Liver (tissue), 9 donors: Measurements from ENCODE around the gene CBX5. TPM values are rescaled to one million over a fixed set of nuclear protein-coding genes. Genes with fewer than 3 reads are reported as not detected.

Source experiments
- DNase-seq: peaks from one replicate; pipeline ENCODE4 v3.0.0-alpha.2; 2017; ENCODE audit warnings: low spot score
- H3K27ac ChIP-seq, 2 donors: one replicate each; pipeline ENCODE4 v1.7.0; 2013; ENCODE audit warnings: inconsistent platforms in 2 of 2, low read length in 2 of 2, control low read depth in 1 of 2, low read depth in 1 of 2, mild to moderate bottlenecking in 1 of 2
- H3K27me3 ChIP-seq, 4 donors: one replicate each; pipeline versions ENCODE4 v1.6.1 to v1.7.0; 2013; ENCODE audit warnings: low read length in 3 of 4, inconsistent platforms in 1 of 4, mild to moderate bottlenecking in 1 of 4, moderate library complexity in 1 of 4; ENCODE audit not compliant: control insufficient read depth in 4 of 4, insufficient read depth in 4 of 4
- H3K36me3 ChIP-seq, 4 donors: one replicate each; pipeline versions ENCODE4 v1.6.1 to v1.7.0; 2013; ENCODE audit warnings: low read length in 3 of 4, mild to moderate bottlenecking in 3 of 4, low read depth in 1 of 4, moderate library complexity in 1 of 4; ENCODE audit not compliant: control insufficient read depth in 4 of 4, insufficient read depth in 3 of 4
- H3K4me1 ChIP-seq, 4 donors: one replicate each; pipeline versions ENCODE4 v1.6.1 to v1.7.0; 2013; ENCODE audit warnings: low read length in 3 of 4, mild to moderate bottlenecking in 3 of 4, moderate library complexity in 1 of 4; ENCODE audit not compliant: control insufficient read depth in 4 of 4, insufficient read depth in 4 of 4
- H3K4me3 ChIP-seq, 3 donors: one replicate each; pipeline versions ENCODE4 v1.6.1 to v1.7.0; 2013; ENCODE audit warnings: low read length in 3 of 3, control low read depth in 1 of 3, low read depth in 1 of 3, mild to moderate bottlenecking in 1 of 3
- H3K9ac ChIP-seq, 2 donors: one replicate each; pipeline ENCODE4 v1.7.0; 2013; ENCODE audit warnings: low read length in 2 of 2, mild to moderate bottlenecking in 2 of 2, moderate library complexity in 2 of 2, control low read depth in 1 of 2, low read depth in 1 of 2
- H3K9me3 ChIP-seq, 4 donors: one replicate each; pipeline versions ENCODE4 v1.6.1 to v1.7.0; 2013; ENCODE audit warnings: low read length in 3 of 4; ENCODE audit not compliant: control insufficient read depth in 4 of 4
- ATF3 ChIP-seq: IDR thresholded peaks from 2 replicates; pipeline ENCODE4 v1.6.1; 2016; ENCODE audit warnings: antibody characterized with exemption
- CTCF ChIP-seq: fragments of 150-350 bp; IDR thresholded peaks from 2 replicates; pipeline ENCODE4 v1.5.1; 2017; ENCODE audit warnings: improper control_type of control experiment, low read depth, low read length; ENCODE audit not compliant: missing input control
- EGR1 ChIP-seq, 2 donors: IDR thresholded peaks; 2 replicates each; pipeline ENCODE4 v1.6.1; 2016 to 2018; ENCODE audit warnings: antibody characterized with exemption in 2 of 2, low read depth in 2 of 2
- FOXA1 ChIP-seq: IDR thresholded peaks from 2 replicates; pipeline ENCODE4 v1.6.1; 2016; ENCODE audit warnings: antibody characterized with exemption
- FOXA2 ChIP-seq: IDR thresholded peaks from 2 replicates; pipeline ENCODE4 v1.6.1; 2016; ENCODE audit warnings: antibody characterized with exemption
- HNF4A ChIP-seq, 2 donors: conservative IDR thresholded peaks; 2 replicates each; pipeline ENCODE4 v1.6.1; 2016; ENCODE audit warnings: antibody characterized with exemption in 2 of 2, mild to moderate bottlenecking in 2 of 2
- JUND ChIP-seq, 2 donors: IDR thresholded peaks; 2 replicates each; pipeline ENCODE4 v1.6.1; 2016; ENCODE audit warnings: antibody characterized with exemption in 2 of 2
- NR2F2 ChIP-seq: IDR thresholded peaks from 2 replicates; pipeline ENCODE4 v1.6.1; 2016; ENCODE audit warnings: antibody characterized with exemption
- RAD21 ChIP-seq, 2 donors: IDR thresholded peaks; 2 replicates each; pipeline ENCODE4 v1.6.1; 2016; ENCODE audit warnings: antibody characterized with exemption in 2 of 2, mild to moderate bottlenecking in 2 of 2
- REST ChIP-seq: IDR thresholded peaks from 2 replicates; pipeline ENCODE4 v1.6.1; 2016; ENCODE audit warnings: antibody characterized with exemption, mild to moderate bottlenecking
- RXRA ChIP-seq, 2 donors: IDR thresholded peaks; 2 replicates each; pipeline ENCODE4 v1.6.1; 2017 to 2018; ENCODE audit warnings: antibody characterized with exemption in 2 of 2, mild to moderate bottlenecking in 1 of 2
- SP1 ChIP-seq: IDR thresholded peaks from 2 replicates; pipeline ENCODE4 v1.6.1; 2018; ENCODE audit warnings: antibody characterized with exemption, mild to moderate bottlenecking
- TAF1 ChIP-seq: conservative IDR thresholded peaks from 2 replicates; pipeline ENCODE4 v1.6.1; 2016; ENCODE audit warnings: antibody characterized with exemption, mild to moderate bottlenecking
- YY1 ChIP-seq: IDR thresholded peaks from 2 replicates; pipeline ENCODE4 v1.6.1; 2016; ENCODE audit warnings: antibody characterized with exemption, mild to moderate bottlenecking
- ZBTB33 ChIP-seq: IDR thresholded peaks from 2 replicates; pipeline ENCODE4 v1.6.1; 2016; ENCODE audit warnings: antibody characterized with exemption
- WGBS: extraction: QIAGEN DNeasy Blood & Tissue Kit; methylation state at CpG from one replicate; pipeline ENCODE4 v1.1.7; 2013; 5-methylcytosine and 5-hydroxymethylcytosine counted together
- polyA plus RNA-seq, 2 donors: library from polyadenylated mRNA; stranded (reverse) in 1 of 2; unstranded in 1 of 2; fragments of 200-250 nt in 1 of 2; fragments of >200 nt in 1 of 2; fragmentation: Nextera tagmentation in 1 of 2; extraction: Ambion mirVana in 1 of 2; gene quantifications; one replicate each; pipeline versions ENCODE4 v1.2.1 to v1.2.3, GENCODE V29; 2013 to 2015
- total RNA-seq, 2 donors: library from RNA; depleted of rRNA; stranded (reverse); fragments of >200 nt; gene quantifications; one replicate each; pipeline ENCODE4 v1.2.3, GENCODE V29; 2014
- donor health status: healthy.
- donor health status: healthy.
- donor health status: healthy.
- donor health status: healthy.
- donor health status: healthy.

Gene CBX5
- total and polyA plus RNA-seq, 4 donors: 4.4 to 62.3 (median 12.6) TPM

GRCh38 chr12:54230555-54230954, 49.4 kb downstream of the CBX5 start:
- Histone ChIP-seq H3K4me3 (no peak overlapping the region), H3K9ac (no peak overlapping the region), H3K27me3 (no peaks in the 10 kb centered on the region), H3K9me3 (no peaks in the 10 kb centered on the region), H3K4me1 (no peaks in the 10 kb centered on the region), H3K36me3 (no peaks in the 10 kb centered on the region), H3K27ac (no peak overlapping the region)
- TF ChIP-seq RXRA (IDR thresholded peaks at IDR 0.05) (no peak), SP1 (no peak), NR2F2 (no peak), HNF4A (conservative IDR thresholded peaks at IDR 0.05) (no peak), FOXA2 (no peak), JUND (IDR thresholded peaks at IDR 0.05) (no peak), REST (no peak), ATF3 (no peak), RAD21 (IDR thresholded peaks at IDR 0.05) (no peak), FOXA1 (no peak)
- DNase-seq: no peak
- WGBS: 82% methylated on average over 2 of the region's 2 CpGs

- no peaks in the 10 kb centered on the region for H3K36me3 ChIP-seq
Measured at GRCh38 chr12:54229624-54230212, 50.2 kb downstream of the CBX5 start.

More at GRCh38 chr12:54229624-54230212, 50.2 kb downstream of the CBX5 start:
- Histone ChIP-seq H3K4me1 (no peaks in the 10 kb centered on the region), H3K9ac (no peak overlapping the region), H3K27me3 (no peaks in the 10 kb centered on the region), H3K4me3 (no peak overlapping the region), H3K9me3 (no peaks in the 10 kb centered on the region), H3K27ac (no peak overlapping the region)
- DNase-seq: no peak
- 90% methylated on average over 4 of the region's 4 CpGs for whole genome bisulfite sequencing
- TF ChIP-seq REST (no peak), YY1 (no peak), SP1 (no peak), FOXA2 (no peak), TAF1 (no peak), EGR1 (IDR thresholded peaks at IDR 0.05; ENCODE audit: low read depth in 2 of 2) (no peak), ATF3 (no peak), CTCF (no peak), RAD21 (IDR thresholded peaks at IDR 0.05) (no peak), ZBTB33 (no peak)
